Stomach (tissue), 9 donors: ENCODE results near the gene WNT5B. TPM values are rescaled to one million over a fixed set of nuclear protein-coding genes. Genes with fewer than 3 reads are reported as not detected.

Source experiments
- DNase-seq, 2 donors: peaks; one replicate each; pipeline versions ENCODE4 v3.0.0 to v3.0.0-alpha.2; 2013 to 2019
- H3K27ac ChIP-seq, 5 donors: fragments of 200-600 bp in 4 of 5; sonication (generic) in 4 of 5; one replicate each; pipeline ENCODE4 v1.5.1; 2013 to 2019; ENCODE audit warnings: mild to moderate bottlenecking in 1 of 5, moderate library complexity in 1 of 5
- H3K27me3 ChIP-seq, 3 donors: fragments of 200-600 bp; sonication (generic); one replicate each; pipeline ENCODE4 v1.5.1; 2017 to 2019; ENCODE audit warnings: mixed run types in 1 of 3
- H3K36me3 ChIP-seq, 4 donors: fragments of 200-600 bp; sonication (generic); 1 replicate in 3 of 4; 2 replicates in 1 of 4; pipeline ENCODE4 v1.5.1; 2016 to 2019
- H3K4me1 ChIP-seq, 4 donors: fragments of 200-600 bp; sonication (generic); one replicate each; pipeline ENCODE4 v1.5.1; 2016 to 2019
- H3K4me3 ChIP-seq, 4 donors: fragments of 200-600 bp; sonication (generic) in 3 of 4; one replicate each; pipeline ENCODE4 v1.5.1; 2016 to 2019; ENCODE audit warnings: mild to moderate bottlenecking in 1 of 4
- H3K9me3 ChIP-seq, 4 donors: fragments of 200-600 bp; sonication (generic); one replicate each; pipeline ENCODE4 v1.5.1; 2016 to 2019
- EP300 ChIP-seq: sonication (generic); formaldehyde crosslinking; IDR thresholded peaks from one replicate; pipeline ENCODE4 v1.6.1; 2017; ENCODE audit warnings: antibody characterized with exemption
- POLR2A ChIP-seq, 4 donors: fragments of 450-650 bp; IDR thresholded peaks; one replicate each; pipeline ENCODE4 v1.6.1; 2016; ENCODE audit warnings: antibody characterized with exemption in 4 of 4, control low read depth in 2 of 4, mild to moderate bottlenecking in 1 of 4, moderate library complexity in 1 of 4
- POLR2AphosphoS5 ChIP-seq, 3 donors: sonication (generic); formaldehyde crosslinking; IDR thresholded peaks; one replicate each; pipeline ENCODE4 v1.6.1; 2016; ENCODE audit warnings: antibody characterized with exemption in 3 of 3
- WGBS, 5 donors: extraction: QIAGEN DNeasy Blood & Tissue Kit in 3 of 5; methylation state at CpG; one replicate each; pipeline versions ENCODE4 v1.1.5 to v1.1.7; 2013 to 2018; 5-methylcytosine and 5-hydroxymethylcytosine counted together
- intact Hi-C: fragments of 100-400 bp; cut with DNase I; formaldehyde crosslinking; loops from one replicate; pipeline ENCODE4 v1.15.1; 2023; ENCODE audit warnings: low total_unique reads
- polyA plus RNA-seq, 3 donors: library from polyadenylated mRNA; stranded (reverse); fragments of 200-250 nt; gene quantifications; one replicate each; pipeline ENCODE4 v1.2.3, GENCODE V29; 2013
- total RNA-seq, 5 donors: library from RNA; depleted of rRNA; stranded (reverse); fragments of >200 nt; gene quantifications; one replicate each; pipeline versions ENCODE4 v1.1.0 to v1.2.3, GENCODE V29; 2014 to 2016
- TF ChIP-seq, protein P1 (sequence below), 7 experiments: fragments of 450-650 bp in 4 of 7; fragments of 200-600 bp in 3 of 7; sonication (generic) in 3 of 7; IDR thresholded peaks; one replicate each; pipeline ENCODE4 v1.5.1; 2016 to 2019; ENCODE audit warnings: antibody characterized with exemption in 7 of 7, control low read depth in 2 of 7, mild to moderate bottlenecking in 1 of 7
- donor health status: healthy with polysubstance abuse.
- donor health status: Bipolar disorder and iron deficiency.
- donor health status: healthy.

Gene WNT5B
- total and polyA plus RNA-seq, 8 donors, result 0.45 to 22.3 (median 7.4) TPM

DNA sequence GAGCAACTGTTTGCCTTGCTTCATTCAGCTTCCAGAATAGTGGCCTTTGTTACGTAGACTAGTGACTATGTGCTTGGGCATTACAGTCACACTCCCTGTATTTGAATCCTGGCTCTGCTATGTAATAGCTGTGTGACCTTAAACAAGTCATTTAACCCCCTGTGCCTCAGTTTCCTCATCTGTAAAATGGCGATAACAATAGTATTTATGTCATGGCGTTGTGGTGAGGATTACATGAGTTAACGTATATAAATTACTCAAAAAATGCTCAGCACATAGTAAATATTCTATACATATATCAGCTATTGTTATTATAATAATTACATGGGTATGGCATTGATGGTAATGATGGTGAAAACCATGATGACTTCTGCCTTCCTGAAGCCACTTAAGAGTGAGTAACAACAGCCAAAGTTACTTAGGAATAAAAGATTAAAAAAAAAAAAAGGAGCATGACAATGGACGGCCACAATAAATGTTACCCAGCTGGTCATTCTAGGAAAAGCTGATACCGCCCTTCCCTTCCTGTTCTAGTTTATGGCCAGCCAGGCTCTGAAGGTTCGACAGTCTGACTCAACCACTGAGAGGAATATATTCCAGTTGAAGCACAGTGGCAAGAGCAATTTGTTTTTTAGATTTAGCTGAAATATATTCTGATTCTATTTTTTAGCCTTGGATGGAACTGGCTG lies 51.9 kb downstream of the WNT5B start:
- peak in 1 of 2 donors; percentile 41 for DNase-seq
- WGBS, 5 donors, result 69 to 74% (median 71%) methylated on average over 7 of the region's 7 CpGs

DNA sequence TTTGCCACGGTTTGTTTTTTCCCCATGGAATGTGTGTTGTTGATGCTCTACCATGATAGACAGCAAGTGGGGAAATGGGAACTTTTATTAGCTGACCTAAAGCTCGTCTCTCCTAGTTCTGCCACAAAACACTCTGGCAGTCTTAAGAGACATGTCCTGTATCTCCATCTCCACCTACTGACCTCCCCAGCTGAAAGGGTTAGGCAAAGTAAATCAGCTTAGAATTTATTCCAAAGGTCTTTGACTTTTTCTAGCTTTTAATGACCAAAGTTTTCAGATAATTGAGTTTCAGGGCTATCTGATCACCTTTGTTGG lies 52.4 kb downstream of the WNT5B start:
- Histone ChIP-seq H3K4me3 (no peak overlapping the region), H3K36me3 (no peaks in the 10 kb centered on the region), H3K27me3 (no peaks in the 10 kb centered on the region), H3K9me3 (no peaks in the 10 kb centered on the region), H3K27ac (peak overlapping the region in 3 of 5 donors; percentile 36 to 49 (median 37)), H3K4me1 (no peaks in the 10 kb centered on the region)
- DNase-seq, result no peak
- 51 to 63% (median 55%) methylated on average over 2 of the region's 2 CpGs for WGBS, 5 donors
- TF ChIP-seq POLR2A (IDR thresholded peaks at IDR 0.05) (no peak), EP300 (no peak), POLR2AphosphoS5 (IDR thresholded peaks at IDR 0.05) (no peak)
- TF ChIP-seq, protein P1, sequence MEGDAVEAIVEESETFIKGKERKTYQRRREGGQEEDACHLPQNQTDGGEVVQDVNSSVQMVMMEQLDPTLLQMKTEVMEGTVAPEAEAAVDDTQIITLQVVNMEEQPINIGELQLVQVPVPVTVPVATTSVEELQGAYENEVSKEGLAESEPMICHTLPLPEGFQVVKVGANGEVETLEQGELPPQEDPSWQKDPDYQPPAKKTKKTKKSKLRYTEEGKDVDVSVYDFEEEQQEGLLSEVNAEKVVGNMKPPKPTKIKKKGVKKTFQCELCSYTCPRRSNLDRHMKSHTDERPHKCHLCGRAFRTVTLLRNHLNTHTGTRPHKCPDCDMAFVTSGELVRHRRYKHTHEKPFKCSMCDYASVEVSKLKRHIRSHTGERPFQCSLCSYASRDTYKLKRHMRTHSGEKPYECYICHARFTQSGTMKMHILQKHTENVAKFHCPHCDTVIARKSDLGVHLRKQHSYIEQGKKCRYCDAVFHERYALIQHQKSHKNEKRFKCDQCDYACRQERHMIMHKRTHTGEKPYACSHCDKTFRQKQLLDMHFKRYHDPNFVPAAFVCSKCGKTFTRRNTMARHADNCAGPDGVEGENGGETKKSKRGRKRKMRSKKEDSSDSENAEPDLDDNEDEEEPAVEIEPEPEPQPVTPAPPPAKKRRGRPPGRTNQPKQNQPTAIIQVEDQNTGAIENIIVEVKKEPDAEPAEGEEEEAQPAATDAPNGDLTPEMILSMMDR (IDR thresholded peaks at IDR 0.05), result no peak
- intact Hi-C loops, result no loop called here

More for the DNA sequence above, 51.9 kb downstream of the WNT5B start:
- Histone ChIP-seq H3K36me3 (no peaks in the 10 kb centered on the region), H3K4me3 (no peak overlapping the region), H3K9me3 (no peaks in the 10 kb centered on the region), H3K27me3 (no peaks in the 10 kb centered on the region), H3K4me1 (no peaks in the 10 kb centered on the region), H3K27ac (peak overlapping the region in 3 of 5 donors; percentile 36 to 49 (median 37))
- intact Hi-C loops, result no loop called here
- no peak for TF ChIP-seq POLR2A (IDR thresholded peaks at IDR 0.05)
- no peak for TF ChIP-seq EP300
- no peak for TF ChIP-seq POLR2AphosphoS5 (IDR thresholded peaks at IDR 0.05)
- TF ChIP-seq, protein P1 (IDR thresholded peaks at IDR 0.05), result no peak

DNA sequence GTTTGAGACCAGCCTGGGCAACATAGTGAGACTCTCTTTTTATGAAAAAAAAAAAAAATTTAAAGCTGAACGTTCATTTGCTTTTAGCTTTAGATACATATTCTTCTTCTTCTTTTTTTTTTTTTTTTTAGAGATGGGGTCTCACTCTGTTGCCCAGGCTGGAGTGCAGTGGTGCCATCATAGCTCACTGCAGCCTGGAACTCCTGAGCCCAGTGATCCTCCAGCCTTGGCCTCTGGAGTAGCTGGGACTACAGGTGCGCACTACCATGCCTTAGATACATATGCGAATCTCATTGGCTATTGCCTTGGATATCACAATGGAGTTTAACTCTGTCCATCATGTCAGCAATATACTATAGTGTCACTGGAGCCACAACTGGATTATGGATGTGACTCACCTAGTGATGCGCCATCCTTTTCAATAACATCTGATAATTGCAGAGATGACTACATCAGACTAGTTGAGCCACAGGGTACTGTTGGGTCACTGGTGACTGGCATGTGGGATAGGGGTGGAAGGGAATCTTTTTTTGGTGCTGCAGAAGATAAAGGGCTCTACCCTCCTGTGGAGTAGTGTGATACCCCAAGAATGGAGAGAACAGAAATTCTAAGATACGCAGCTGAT lies 59.2 kb downstream of the WNT5B start:
- WGBS, 5 donors, result 94 to 98% (median 96%) methylated on average over 4 to 5 of the region's 5 CpGs
- no peaks in the 10 kb centered on the region for H3K27me3 ChIP-seq

DNA sequence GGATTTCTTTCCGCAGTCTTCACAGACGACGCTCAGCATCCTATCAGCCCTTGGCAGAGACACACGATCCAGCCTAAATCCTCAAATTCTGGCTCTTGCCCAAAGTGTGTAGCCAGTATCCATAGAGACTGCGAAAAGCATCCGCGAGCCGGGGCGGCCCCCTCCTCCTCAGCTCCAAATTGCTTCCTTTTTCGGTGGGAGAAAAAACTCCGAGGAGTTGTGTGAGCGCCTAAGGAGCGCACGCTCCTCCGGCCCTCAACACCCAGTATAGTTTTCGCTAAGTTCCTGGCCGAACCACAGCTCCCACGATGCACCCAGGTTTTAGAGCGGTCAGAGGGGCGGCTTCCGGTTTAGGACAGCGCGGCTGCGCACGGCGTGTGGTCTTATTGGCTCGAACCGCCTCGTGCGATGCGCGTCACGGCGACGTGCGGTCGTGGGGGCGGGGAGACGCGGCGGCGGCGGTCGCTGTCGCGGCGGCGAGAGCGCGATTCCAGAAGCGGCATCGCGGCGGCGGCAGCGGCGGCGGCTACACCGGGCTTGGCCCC lies 61.6 kb downstream of the WNT5B start, which contains the start of gene ADIPOR2:
TSS of gene ADIPOR2 (plus strand) at position 493 of the 545 bp plus-strand sequence. CDS start 63,274 bp downstream, outside the sequence.
- no peaks in the 10 kb centered on the region for H3K9me3 ChIP-seq
- WGBS, 5 donors, result 0 to 1% (median 0%) methylated on average over 22 to 59 of the region's 59 CpGs
- H3K27ac ChIP-seq, result peak within 1 kb of the TSS; percentile 93 to 98 (median 97)
- DNase-seq, result peak; percentile 96 to 99
- intact Hi-C loops, result no loop called here
- peak within 1 kb of the TSS; percentile 78 to 98 (median 88) for H3K4me3 ChIP-seq
- H3K36me3 ChIP-seq, result peaks cover 0 to 4% (median 0%) of the 10 kb centered on the region in 4 donors
- TF ChIP-seq, protein P1 (IDR thresholded peaks at IDR 0.05), result no peak
- TF ChIP-seq POLR2AphosphoS5 (IDR thresholded peaks at IDR 0.05) (peak; percentile 95 to 96 (median 95)), POLR2A (IDR thresholded peaks at IDR 0.05) (peak in 1 of 4 donors; percentile 54)
- H3K27me3 ChIP-seq, result no peaks in the 10 kb centered on the region
- H3K4me1 ChIP-seq, result peaks cover 0 to 50% (median 30%) of the 10 kb centered on the region in 4 donors

More for the DNA sequence above, 59.2 kb downstream of the WNT5B start:
- intact Hi-C loops, result no loop called here
- Histone ChIP-seq H3K9me3 (no peaks in the 10 kb centered on the region), H3K36me3 (no peaks in the 10 kb centered on the region), H3K4me1 (peaks cover 0 to 25% (median 22%) of the 10 kb centered on the region in 4 donors), H3K27ac (no peak overlapping the region), H3K4me3 (no peak overlapping the region)
- TF ChIP-seq POLR2AphosphoS5 (IDR thresholded peaks at IDR 0.05) (no peak), POLR2A (IDR thresholded peaks at IDR 0.05) (no peak), EP300 (no peak)
- TF ChIP-seq, protein P1 (IDR thresholded peaks at IDR 0.05), result no peak
- no peak for DNase-seq
